HepG2 (cell line): ENCODE results near the gene PRKACG. TPM values are rescaled to one million over a fixed set of nuclear protein-coding genes. Genes with fewer than 3 reads are reported as not detected.

ENCODE experiments used
- ATAC-seq: fragments of 200-7000 bp; cut with Tn5 transposase; 3 replicates; pipeline ENCODE4 v1.9.1; 2020; ENCODE audit warnings: mild to moderate bottlenecking, moderate library complexity
- BruUV-seq: library from RNA; stranded (reverse); fragments of 400-500 nt; replicated peaks from 2 replicates; lab custom pipeline; 2021; lab: Mats Ljungman, UMichigan
- CTCF ChIA-PET: fragments of 300-600 bp; formaldehyde crosslinking; extraction: SDS; loops from one replicate; lab custom pipeline; 2021; ENCODE audit warnings: low total read pairs, inconsistent platforms, low intra/inter-chr PET ratio; lab: Yijun Ruan, JAX
- POLR2A ChIA-PET: fragments of 350-600 bp; sonication (Branson Sonifier 250); formaldehyde crosslinking; loops from one replicate; lab custom pipeline; 2020; ENCODE audit warnings: antibody characterized with exemption, inconsistent platforms; lab: Yijun Ruan, JAX
- DNase-seq: peaks from one replicate; pipeline ENCODE4 v3.0.0-alpha.2; 2015; ENCODE audit warnings: low spot score
- FAIRE-seq: peaks from 3 replicates; lab custom pipeline; 2011; peaks lifted over from hg19 to GRCh38; lab: Jason Lieb, UNC
- H2AFZ ChIP-seq: one replicate; pipeline ENCODE4 v1.6.1; 2011; ENCODE audit warnings: low read length, inconsistent platforms
- H3K27ac ChIP-seq: fragments of 300-600 bp; 3 replicates; pipeline ENCODE4 v1.8.0; 2011; ENCODE audit warnings: mixed run types, mild to moderate bottlenecking, mixed read lengths, low read length, inconsistent platforms; ENCODE audit not compliant: insufficient read depth; ENCODE audit errors: extremely low read length
- H3K27me3 ChIP-seq, 2 experiments: fragments of 200-600 bp in 1 of 2; 2 replicates in 1 of 2; 3 replicates in 1 of 2; pipeline versions ENCODE4 v1.6.0 to v1.8.0; 2011; ENCODE audit warnings: low read length in 2 of 2, mild to moderate bottlenecking in 2 of 2, moderate library complexity in 2 of 2, inconsistent platforms in 1 of 2; ENCODE audit not compliant: insufficient read depth in 2 of 2, control insufficient read depth in 1 of 2
- H3K36me3 ChIP-seq, 2 experiments: fragments of 200-600 bp in 1 of 2; replicated peaks in 1 of 2; 2 replicates in 1 of 2; 3 replicates in 1 of 2; pipeline versions ENCODE4 v1.5.1 to v1.8.0; 2011; ENCODE audit warnings: low read length in 2 of 2, inconsistent platforms in 1 of 2; ENCODE audit not compliant: insufficient read depth in 2 of 2, control insufficient read depth in 1 of 2
- H3K4me1 ChIP-seq: 2 replicates; pipeline ENCODE4 v1.5.1; 2012; ENCODE audit warnings: low read length, inconsistent platforms; ENCODE audit not compliant: insufficient read depth
- H3K4me2 ChIP-seq: 2 replicates; pipeline ENCODE4 v1.6.0; 2011; ENCODE audit warnings: low read depth, low read length, inconsistent platforms
- H3K4me3 ChIP-seq, 3 experiments: fragments of 200-600 bp in 1 of 3; sonication (generic), shearing (Covaris generic) in 1 of 3; replicated peaks in 1 of 3; 2 replicates each; pipeline ENCODE4 v1.5.1; 2011 to 2016; ENCODE audit warnings: low read length in 3 of 3, inconsistent platforms in 2 of 3, low read depth in 2 of 3, mild to moderate bottlenecking in 2 of 3, control low read depth in 1 of 3, mixed read lengths in 1 of 3; ENCODE audit not compliant: insufficient read depth in 1 of 3
- H3K79me2 ChIP-seq: one replicate; pipeline ENCODE4 v1.6.1; 2011; ENCODE audit warnings: low read length, inconsistent platforms; ENCODE audit not compliant: insufficient read depth
- H3K9ac ChIP-seq: 2 replicates; pipeline ENCODE4 v1.6.0; 2011; ENCODE audit warnings: mild to moderate bottlenecking, low read depth, low read length, inconsistent platforms; ENCODE audit not compliant: insufficient read depth
- H3K9me3 ChIP-seq: 2 replicates; pipeline ENCODE4 v1.5.1; 2012; ENCODE audit warnings: mild to moderate bottlenecking, low read length
- H4K20me1 ChIP-seq: 2 replicates; pipeline ENCODE4 v1.6.0; 2011; ENCODE audit warnings: inconsistent platforms, mild to moderate bottlenecking, low read length, moderate library complexity; ENCODE audit not compliant: insufficient read depth
- CENPT ChIP-seq: sonication (generic); formaldehyde crosslinking; IDR thresholded peaks from 2 replicates; pipeline ENCODE4 v1.8.0; 2022; ENCODE audit warnings: low read depth, mild to moderate bottlenecking, moderate library complexity, missing genetic modification reagents
- HNF4A ChIP-seq: sonication (generic); formaldehyde crosslinking; IDR thresholded peaks from 2 replicates; pipeline ENCODE4 v1.4.0; 2020; ENCODE audit warnings: missing genetic modification reagents
- HOXA3 ChIP-seq: sonication (generic); formaldehyde crosslinking; IDR thresholded peaks from 2 replicates; pipeline ENCODE4 v1.5.0; 2020; ENCODE audit warnings: missing genetic modification reagents
- HOXA9 ChIP-seq: sonication (generic); formaldehyde crosslinking; IDR thresholded peaks from 2 replicates; pipeline ENCODE4 v1.8.1; 2022; ENCODE audit warnings: missing genetic modification reagents, mild to moderate bottlenecking, moderate library complexity, borderline replicate concordance
- ISX ChIP-seq: sonication (generic); formaldehyde crosslinking; conservative IDR thresholded peaks from 2 replicates; pipeline ENCODE4 v1.5.0; 2020; ENCODE audit warnings: missing genetic modification reagents
- NR2F2 ChIP-seq: IDR thresholded peaks from 2 replicates; pipeline ENCODE4 v1.6.1; 2012; ENCODE audit warnings: low read depth, inconsistent platforms, borderline replicate concordance
- SALL2 ChIP-seq: sonication (generic); formaldehyde crosslinking; IDR thresholded peaks from 2 replicates; pipeline ENCODE4 v1.8.1; 2023; ENCODE audit warnings: mild to moderate bottlenecking, missing genetic modification reagents, inconsistent platforms
- SMARCE1 ChIP-seq: fragments of 450-650 bp; IDR thresholded peaks from 2 replicates; pipeline ENCODE4 v1.6.1; 2017; ENCODE audit warnings: borderline replicate concordance
- SMYD3 ChIP-seq: sonication (generic); formaldehyde crosslinking; IDR thresholded peaks from 2 replicates; pipeline ENCODE4 v1.8.1; 2023; ENCODE audit warnings: mild to moderate bottlenecking, missing genetic modification reagents
- ZNF644 ChIP-seq: IDR thresholded peaks from 2 replicates; pipeline ENCODE4 v1.6.1; 2016; ENCODE audit warnings: low read depth
- ZSCAN12 ChIP-seq: sonication (generic); formaldehyde crosslinking; IDR thresholded peaks from 2 replicates; pipeline ENCODE4 v1.9.0; 2021; ENCODE audit warnings: mild to moderate bottlenecking, missing genetic modification reagents
- ZZZ3 ChIP-seq: sonication (generic); formaldehyde crosslinking; IDR thresholded peaks from 2 replicates; pipeline ENCODE4 v1.4.0; 2020; ENCODE audit warnings: missing genetic modification reagents, mild to moderate bottlenecking, borderline replicate concordance
- WGBS: methylation state at CpG from one replicate; pipeline ENCODE4 v1.1.6; 2017; ENCODE audit warnings: low lambda C conversion rate; 5-methylcytosine and 5-hydroxymethylcytosine counted together
- in situ Hi-C: cut with HindIII; loops from 2 replicates; pipeline ENCODE4 v1.10.0; 2017; ENCODE audit warnings: low pct_unique_long_range_greater_than_20kb; ENCODE audit not compliant: extremely low pct_ligation_motif_present
- intact Hi-C: fragments of 100-400 bp; cut with micrococcal nuclease; formaldehyde crosslinking; loops from one replicate; pipeline ENCODE4 v1.10.0; 2022; ENCODE audit not compliant: unreplicated experiment
- polyA plus RNA-seq, 8 experiments: library from polyadenylated mRNA; depleted of rRNA in 3 of 8; stranded (reverse) in 7 of 8; unstranded in 1 of 8; fragments of >200 nt; fragmentation: Illumina TruSeq in 4 of 8; extraction: Trizol in 4 of 8; gene quantifications; 2 replicates each; pipeline versions ENCODE4 v1.2.1 to v1.2.3, GENCODE V29; 2011 to 2016; ENCODE audit warnings: low read depth in 4 of 8, missing spikeins in 1 of 8, mixed read lengths in 1 of 8; ENCODE audit not compliant: insufficient read depth in 1 of 8
- total RNA-seq, 5 experiments: library from RNA; depleted of rRNA; stranded (reverse); fragments of >200 nt; fragmentation: Illumina TruSeq; extraction: Trizol; gene quantifications; 2 replicates each; pipeline ENCODE4 v1.2.3, GENCODE V29; 2016; ENCODE audit warnings: low read depth in 1 of 5
- TF ChIP-seq, protein P1 (sequence below): sonication (generic); formaldehyde crosslinking; IDR thresholded peaks from 2 replicates; pipeline ENCODE4 v1.4.0; 2020; ENCODE audit warnings: mild to moderate bottlenecking, missing genetic modification reagents
- TF ChIP-seq, protein P2 (sequence below): sonication (generic); formaldehyde crosslinking; conservative IDR thresholded peaks from 2 replicates; pipeline ENCODE4 v1.8.1; 2023; ENCODE audit warnings: missing genetic modification reagents
- TF ChIP-seq, protein P3 (sequence below): sonication (generic); formaldehyde crosslinking; IDR thresholded peaks from 2 replicates; pipeline ENCODE4 v1.4.0; 2020; ENCODE audit warnings: mild to moderate bottlenecking, low read depth, missing genetic modification reagents
- TF ChIP-seq, protein P4 (sequence below): sonication (generic); formaldehyde crosslinking; conservative IDR thresholded peaks from 2 replicates; pipeline ENCODE4 v1.8.0; 2022; ENCODE audit warnings: mild to moderate bottlenecking, moderate library complexity, missing genetic modification reagents

Gene PRKACG
- total and polyA plus RNA-seq, 2 of the 13 experiments (the other 11 are each of a cell fraction or from before 2014, with no cell fraction given): not detected

DNA sequence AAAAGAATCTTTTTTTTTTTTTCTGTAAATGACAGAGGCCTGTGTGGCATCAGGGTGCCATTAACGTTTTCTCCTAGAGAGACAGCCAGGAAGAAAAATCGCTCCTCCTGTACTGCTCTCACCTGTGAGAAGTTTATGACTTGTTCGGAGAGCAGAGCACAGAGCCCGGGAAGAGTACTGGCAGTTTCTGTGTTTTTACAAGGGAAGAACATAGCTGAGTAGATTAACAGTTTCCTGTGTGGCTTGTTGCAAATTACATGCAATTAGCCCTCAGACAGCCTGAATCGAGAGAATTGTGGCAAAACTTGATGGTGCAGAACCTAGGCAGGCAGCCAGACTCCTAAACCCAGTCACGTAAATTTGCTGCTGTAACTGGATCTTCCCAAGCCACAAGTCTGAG lies 32.1 kb downstream of the PRKACG start:
- Histone ChIP-seq H3K4me1 (peaks cover 33% of the 10 kb centered on the region), H3K79me2 (no peaks in the 10 kb centered on the region), H2AFZ (no peak overlapping the region), H3K4me3 (no peak overlapping the region), H3K27ac (no peak overlapping the region), H3K27me3 (no peaks in the 10 kb centered on the region), H3K9ac (no peak overlapping the region), H3K36me3 (peaks cover 0 to 2% of the 10 kb centered on the region in 2 experiments; a peak in 2 of 5 replicates), H4K20me1 (no peaks in the 10 kb centered on the region), H3K9me3 (no peaks in the 10 kb centered on the region), H3K4me2 (no peak overlapping the region)
- no peak for FAIRE-seq
- no TSS peak for BruUV-seq
- in situ Hi-C loops: no loop called here
- POLR2A ChIA-PET: no interaction called here
- CTCF ChIA-PET: no interaction called here
- intact Hi-C loops: no loop called here
- TF ChIP-seq HOXA9: no peak
- no peak for TF ChIP-seq CENPT (CRISPR knock-in tag)
- no peak for TF ChIP-seq ZZZ3
- TF ChIP-seq SMYD3 (CRISPR knock-in tag): no peak
- no peak for TF ChIP-seq HNF4A (CRISPR knock-in tag)
- no peak for TF ChIP-seq ZSCAN12 (CRISPR knock-in tag)
- TF ChIP-seq NR2F2: no peak
- TF ChIP-seq, protein P1, sequence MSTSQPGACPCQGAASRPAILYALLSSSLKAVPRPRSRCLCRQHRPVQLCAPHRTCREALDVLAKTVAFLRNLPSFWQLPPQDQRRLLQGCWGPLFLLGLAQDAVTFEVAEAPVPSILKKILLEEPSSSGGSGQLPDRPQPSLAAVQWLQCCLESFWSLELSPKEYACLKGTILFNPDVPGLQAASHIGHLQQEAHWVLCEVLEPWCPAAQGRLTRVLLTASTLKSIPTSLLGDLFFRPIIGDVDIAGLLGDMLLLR (CRISPR knock-in tag): no peak
- TF ChIP-seq, protein P2, sequence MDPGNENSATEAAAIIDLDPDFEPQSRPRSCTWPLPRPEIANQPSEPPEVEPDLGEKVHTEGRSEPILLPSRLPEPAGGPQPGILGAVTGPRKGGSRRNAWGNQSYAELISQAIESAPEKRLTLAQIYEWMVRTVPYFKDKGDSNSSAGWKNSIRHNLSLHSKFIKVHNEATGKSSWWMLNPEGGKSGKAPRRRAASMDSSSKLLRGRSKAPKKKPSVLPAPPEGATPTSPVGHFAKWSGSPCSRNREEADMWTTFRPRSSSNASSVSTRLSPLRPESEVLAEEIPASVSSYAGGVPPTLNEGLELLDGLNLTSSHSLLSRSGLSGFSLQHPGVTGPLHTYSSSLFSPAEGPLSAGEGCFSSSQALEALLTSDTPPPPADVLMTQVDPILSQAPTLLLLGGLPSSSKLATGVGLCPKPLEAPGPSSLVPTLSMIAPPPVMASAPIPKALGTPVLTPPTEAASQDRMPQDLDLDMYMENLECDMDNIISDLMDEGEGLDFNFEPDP (CRISPR knock-in tag): no peak
- no peak for TF ChIP-seq HOXA3 (CRISPR knock-in tag)
- TF ChIP-seq, protein P3, sequence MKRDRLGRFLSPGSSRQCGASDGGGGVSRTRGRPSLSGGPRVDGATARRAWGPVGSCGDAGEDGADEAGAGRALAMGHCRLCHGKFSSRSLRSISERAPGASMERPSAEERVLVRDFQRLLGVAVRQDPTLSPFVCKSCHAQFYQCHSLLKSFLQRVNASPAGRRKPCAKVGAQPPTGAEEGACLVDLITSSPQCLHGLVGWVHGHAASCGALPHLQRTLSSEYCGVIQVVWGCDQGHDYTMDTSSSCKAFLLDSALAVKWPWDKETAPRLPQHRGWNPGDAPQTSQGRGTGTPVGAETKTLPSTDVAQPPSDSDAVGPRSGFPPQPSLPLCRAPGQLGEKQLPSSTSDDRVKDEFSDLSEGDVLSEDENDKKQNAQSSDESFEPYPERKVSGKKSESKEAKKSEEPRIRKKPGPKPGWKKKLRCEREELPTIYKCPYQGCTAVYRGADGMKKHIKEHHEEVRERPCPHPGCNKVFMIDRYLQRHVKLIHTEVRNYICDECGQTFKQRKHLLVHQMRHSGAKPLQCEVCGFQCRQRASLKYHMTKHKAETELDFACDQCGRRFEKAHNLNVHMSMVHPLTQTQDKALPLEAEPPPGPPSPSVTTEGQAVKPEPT (CRISPR knock-in tag): no peak
- TF ChIP-seq, protein P4, sequence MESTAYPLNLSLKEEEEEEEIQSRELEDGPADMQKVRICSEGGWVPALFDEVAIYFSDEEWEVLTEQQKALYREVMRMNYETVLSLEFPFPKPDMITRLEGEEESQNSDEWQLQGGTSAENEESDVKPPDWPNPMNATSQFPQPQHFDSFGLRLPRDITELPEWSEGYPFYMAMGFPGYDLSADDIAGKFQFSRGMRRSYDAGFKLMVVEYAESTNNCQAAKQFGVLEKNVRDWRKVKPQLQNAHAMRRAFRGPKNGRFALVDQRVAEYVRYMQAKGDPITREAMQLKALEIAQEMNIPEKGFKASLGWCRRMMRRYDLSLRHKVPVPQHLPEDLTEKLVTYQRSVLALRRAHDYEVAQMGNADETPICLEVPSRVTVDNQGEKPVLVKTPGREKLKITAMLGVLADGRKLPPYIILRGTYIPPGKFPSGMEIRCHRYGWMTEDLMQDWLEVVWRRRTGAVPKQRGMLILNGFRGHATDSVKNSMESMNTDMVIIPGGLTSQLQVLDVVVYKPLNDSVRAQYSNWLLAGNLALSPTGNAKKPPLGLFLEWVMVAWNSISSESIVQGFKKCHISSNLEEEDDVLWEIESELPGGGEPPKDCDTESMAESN (CRISPR knock-in tag): no peak
- TF ChIP-seq SMARCE1: no peak
- TF ChIP-seq SALL2: no peak
- no peak for TF ChIP-seq ISX
- TF ChIP-seq ZNF644 (CRISPR knock-in tag): no peak
- ATAC-seq: no peak
- 92% methylated on average over 6 of the region's 6 CpGs for WGBS
- DNase-seq: no peak
